ES-I3 (cell line): Measurements from ENCODE around the gene NLRP12.
A peak's percentile ranks its signal among the peaks of the same experiment; 100 is the strongest.
"Not testable (repeated sequence)": the region's sequence is repeated elsewhere in the genome, so short reads cannot be mapped to it uniquely, and the experiment has no call there.

ENCODE experiments used
- H3K36me3 ChIP-seq: 2 replicates; pipeline ENCODE4 v1.6.1; 2013; ENCODE audit warnings: mild to moderate bottlenecking, low read length, control low read depth, moderate library complexity; ENCODE audit not compliant: insufficient read depth
- H3K4me1 ChIP-seq: 2 replicates; pipeline ENCODE4 v1.6.1; 2013; ENCODE audit warnings: mild to moderate bottlenecking, control low read depth, low read length; ENCODE audit not compliant: insufficient read depth
- H3K9ac ChIP-seq: 2 replicates; pipeline ENCODE4 v1.6.1; 2013; ENCODE audit warnings: low read depth, mild to moderate bottlenecking, low read length, moderate library complexity
- H3K9me3 ChIP-seq: 2 replicates; pipeline ENCODE4 v1.6.1; 2013; ENCODE audit warnings: mild to moderate bottlenecking, low read length, moderate library complexity; ENCODE audit not compliant: control insufficient read depth, insufficient read depth

NLRP12 gene

DNA sequence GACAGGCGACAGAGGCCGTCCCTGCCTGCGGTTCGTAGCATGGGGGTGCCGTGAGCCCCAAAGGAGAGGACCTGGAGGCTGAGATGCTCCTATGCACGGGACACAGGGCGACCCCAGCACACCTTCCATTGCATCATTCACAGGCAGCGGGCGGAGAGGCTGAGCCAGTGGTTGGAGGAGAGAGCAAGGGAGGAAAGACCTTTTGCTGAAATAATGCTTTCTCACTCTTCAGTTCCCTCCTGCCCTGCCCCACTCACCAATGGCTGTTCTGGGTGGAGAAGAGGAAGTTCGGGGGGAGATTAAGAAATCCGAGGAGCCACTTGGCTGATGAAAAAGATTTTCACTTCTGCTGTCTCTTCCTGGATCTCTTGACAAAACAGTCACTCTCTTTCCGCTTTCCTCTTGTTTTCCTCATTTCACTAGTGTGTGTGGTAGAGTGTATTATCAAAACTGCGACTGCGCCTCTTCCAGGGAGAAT, at the start of gene NLRP12:
TSS of gene NLRP12 (minus strand) at position 181 of the 478 bp plus-strand sequence. CDS start at position 41, 140 bp downstream.
- peaks cover 4% of the 10 kb centered on the region; the same call in 1 of the 2 replicates for H3K4me1 ChIP-seq
- no peaks in the 10 kb centered on the region; the same call in 1 of the 2 replicates for H3K36me3 ChIP-seq
- H3K9me3 ChIP-seq = no peaks in the 10 kb centered on the region
- H3K9ac ChIP-seq = peak within 1 kb of the TSS; percentile 16

DNA sequence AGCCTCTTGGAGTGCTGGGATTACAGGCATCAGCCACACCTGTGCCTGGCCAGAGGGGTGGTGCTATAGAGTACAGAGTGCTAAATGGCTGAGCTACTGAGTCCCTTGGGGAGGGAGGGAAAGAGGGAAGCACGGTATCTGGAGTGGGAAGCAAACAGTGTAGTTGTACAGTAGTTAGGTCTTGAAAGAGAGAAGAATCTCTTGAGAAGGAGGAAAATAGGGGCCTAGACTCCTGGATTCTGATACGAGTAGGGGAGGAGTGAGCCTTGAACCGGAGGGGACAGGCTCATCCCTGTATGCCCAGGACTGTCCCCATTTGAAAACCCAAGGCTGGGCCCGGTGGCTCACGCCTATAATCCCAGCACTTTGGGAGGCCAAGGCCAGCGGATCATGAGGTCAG, 48.6 kb upstream of the NLRP12 start:
- Histone ChIP-seq H3K4me1 (peaks cover 5% of the 10 kb centered on the region; the same call in 1 of the 2 replicates), H3K9ac (no peak overlapping the region), H3K9me3 (no peaks in the 10 kb centered on the region), H3K36me3 (peaks cover 10% of the 10 kb centered on the region)

DNA sequence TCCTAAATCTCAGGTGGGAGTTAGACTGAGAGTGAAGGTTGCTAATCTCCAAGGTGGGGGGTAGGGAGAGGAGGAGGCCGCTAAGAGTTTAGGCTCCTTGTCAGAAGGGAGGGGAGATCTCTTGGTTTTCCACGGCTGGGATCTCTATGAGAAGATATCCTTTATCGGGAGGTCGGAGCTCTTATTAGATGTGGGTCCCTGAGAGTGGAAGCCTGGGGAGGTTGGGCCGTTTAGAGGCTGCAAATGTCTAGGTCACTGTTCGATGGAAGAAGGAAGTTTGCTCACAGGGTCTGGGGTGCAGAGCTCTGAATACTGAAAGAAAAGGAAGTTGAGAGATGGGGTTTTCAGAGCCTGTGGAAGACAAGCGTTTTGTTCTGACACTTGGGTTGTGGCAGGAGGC, 47.3 kb upstream of the NLRP12 start:
- Histone ChIP-seq H3K4me1 (no peaks in the 10 kb centered on the region), H3K36me3 (peaks cover 9% of the 10 kb centered on the region), H3K9me3 (no peaks in the 10 kb centered on the region), H3K9ac (no peak overlapping the region)

DNA sequence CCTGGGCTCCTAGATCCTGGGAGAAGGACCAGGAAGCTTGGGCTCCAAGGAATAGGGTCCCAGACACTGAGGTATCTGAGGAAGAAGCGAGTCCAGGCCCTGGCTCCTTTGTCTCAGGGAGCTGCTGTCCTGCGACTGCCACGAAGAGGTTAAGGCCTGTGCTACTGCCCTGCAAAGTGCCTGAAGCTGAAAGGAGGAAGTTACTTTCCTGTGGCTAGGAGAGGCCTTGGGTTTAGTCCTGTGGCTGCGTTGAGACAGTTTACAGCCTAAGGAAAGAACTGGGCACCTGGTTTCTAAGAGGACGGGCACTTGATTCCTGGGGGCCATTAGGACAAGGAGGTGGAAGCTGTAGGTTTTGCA, 46.4 kb upstream of the NLRP12 start:
- H3K9ac ChIP-seq = no peak overlapping the region

GRCh38 chr19:53869805-53870484, 45.8 kb upstream of the NLRP12 start:
- H3K9me3 ChIP-seq, H3K4me1 ChIP-seq, H3K36me3 ChIP-seq: not testable (repeated sequence)
- peak overlapping the region; percentile 93 for H3K9ac ChIP-seq

More for the DNA sequence above, 46.4 kb upstream of the NLRP12 start:
- H3K36me3 ChIP-seq = peaks cover 6% of the 10 kb centered on the region
- no peaks in the 10 kb centered on the region for H3K9me3 ChIP-seq
- peaks cover 4% of the 10 kb centered on the region for H3K4me1 ChIP-seq

- Histone ChIP-seq H3K36me3 (peaks cover 6% of the 10 kb centered on the region), H3K4me1 (peaks cover 15% of the 10 kb centered on the region), H3K9me3 (no peaks in the 10 kb centered on the region), H3K9ac (peak overlapping the region; percentile 93)
Measured at GRCh38 chr19:53868892-53869804, 45.0 kb upstream of the NLRP12 start.

DNA sequence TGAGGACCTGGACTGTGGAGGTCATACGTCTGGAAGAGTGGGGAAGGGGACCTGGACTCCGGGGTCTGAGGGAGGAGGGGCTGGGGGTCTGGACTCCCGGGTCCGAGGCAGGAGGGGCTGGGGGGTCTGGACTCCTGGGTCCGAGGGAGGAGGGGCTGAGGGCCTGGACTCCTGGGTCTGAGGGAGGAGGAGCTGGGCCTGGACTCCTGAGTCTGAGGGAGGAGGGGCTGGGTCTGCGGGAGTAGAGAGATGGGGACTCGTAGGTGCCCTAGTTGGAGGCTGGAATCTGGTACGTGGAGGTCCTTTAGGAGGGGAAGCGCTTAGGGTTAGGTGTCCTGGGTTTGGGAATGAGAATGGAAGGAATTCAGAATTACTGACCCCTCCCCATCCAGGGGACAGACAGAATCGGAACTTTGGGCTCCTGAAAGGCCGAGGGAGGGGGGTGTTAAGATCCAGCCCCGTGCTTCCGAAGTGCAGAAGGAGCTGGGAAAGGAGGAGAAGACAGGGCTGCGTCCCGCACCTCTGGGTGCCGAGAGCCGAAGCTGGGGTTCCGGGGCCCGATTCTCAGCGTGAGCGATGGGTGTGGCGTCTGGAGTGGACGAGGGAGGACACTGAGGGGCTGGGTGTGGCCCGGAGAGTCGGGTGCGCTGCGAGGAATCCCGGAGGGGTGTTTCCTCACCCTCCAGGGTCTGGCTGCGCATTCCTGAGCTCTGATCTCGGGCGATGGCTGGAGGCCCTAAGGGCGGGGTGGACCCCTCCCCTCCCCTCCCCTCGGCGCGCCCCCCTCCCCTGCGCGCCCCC, 44.2 kb upstream of the NLRP12 start:
- no peaks in the 10 kb centered on the region for H3K9me3 ChIP-seq
- peaks cover 17% of the 10 kb centered on the region for H3K4me1 ChIP-seq
- H3K36me3 ChIP-seq = no peaks in the 10 kb centered on the region; the same call in none of the 2 replicates
- H3K9ac ChIP-seq = peak overlapping the region; percentile 93

DNA sequence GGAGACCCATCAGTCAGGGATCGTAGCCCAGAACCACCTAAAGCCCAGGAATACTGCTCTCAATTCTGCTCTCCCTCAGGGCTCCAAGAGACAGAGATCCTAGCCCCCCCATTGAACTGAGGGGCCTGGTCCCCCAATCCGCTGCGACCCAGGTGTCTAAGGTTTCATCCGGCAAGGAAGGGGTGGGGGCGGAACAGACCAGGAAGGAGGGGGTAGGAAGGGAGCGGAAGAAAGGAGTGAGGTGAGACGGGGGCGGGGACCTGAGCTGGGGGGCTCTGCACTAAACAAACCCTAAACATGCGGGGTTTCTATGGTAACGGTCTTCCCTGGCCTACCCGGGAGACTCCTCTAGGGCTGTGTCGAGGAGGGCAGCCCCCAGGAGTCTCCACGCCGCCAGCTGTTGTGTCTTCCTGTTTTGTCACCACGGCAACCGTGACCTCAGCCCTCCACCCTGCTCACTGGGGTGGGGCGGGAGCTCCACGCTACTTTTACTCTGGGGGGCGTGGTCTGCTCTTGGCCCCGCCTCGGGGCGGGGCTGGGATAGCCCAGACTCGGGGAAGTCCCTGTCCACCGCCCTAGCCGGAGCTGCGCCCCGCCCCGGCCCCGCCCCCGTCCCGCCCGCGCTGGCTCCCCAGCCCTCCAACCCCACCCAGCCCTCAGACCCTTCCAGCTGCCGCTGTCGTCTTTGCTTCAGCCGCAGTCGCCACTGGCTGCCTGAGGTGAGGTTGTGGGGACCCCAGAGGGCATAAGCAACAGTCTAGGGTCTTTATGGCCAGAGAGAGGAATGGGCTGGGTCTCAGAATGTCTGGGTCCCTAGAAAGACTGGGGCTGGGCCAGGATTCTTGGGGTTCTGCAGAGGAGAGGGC, 43.3 kb upstream of the NLRP12 start, which contains the start of gene MYADM:
TSS of gene MYADM (plus strand) at position 659 of the 866 bp plus-strand sequence. CDS start 5,647 bp downstream, outside the sequence.
- H3K9ac ChIP-seq = peak within 1 kb of the TSS; percentile 93
- H3K36me3 ChIP-seq = no peaks in the 10 kb centered on the region; the same call in none of the 2 replicates
- peaks cover 17% of the 10 kb centered on the region for H3K4me1 ChIP-seq
- H3K9me3 ChIP-seq = no peaks in the 10 kb centered on the region

GRCh38 chr19:53866865-53867224, 42.7 kb upstream of the NLRP12 start:
- H3K36me3 ChIP-seq = no peaks in the 10 kb centered on the region; the same call in none of the 2 replicates
- peaks cover 17% of the 10 kb centered on the region for H3K4me1 ChIP-seq
- no peaks in the 10 kb centered on the region for H3K9me3 ChIP-seq
- peak overlapping the region; percentile 83 for H3K9ac ChIP-seq

DNA sequence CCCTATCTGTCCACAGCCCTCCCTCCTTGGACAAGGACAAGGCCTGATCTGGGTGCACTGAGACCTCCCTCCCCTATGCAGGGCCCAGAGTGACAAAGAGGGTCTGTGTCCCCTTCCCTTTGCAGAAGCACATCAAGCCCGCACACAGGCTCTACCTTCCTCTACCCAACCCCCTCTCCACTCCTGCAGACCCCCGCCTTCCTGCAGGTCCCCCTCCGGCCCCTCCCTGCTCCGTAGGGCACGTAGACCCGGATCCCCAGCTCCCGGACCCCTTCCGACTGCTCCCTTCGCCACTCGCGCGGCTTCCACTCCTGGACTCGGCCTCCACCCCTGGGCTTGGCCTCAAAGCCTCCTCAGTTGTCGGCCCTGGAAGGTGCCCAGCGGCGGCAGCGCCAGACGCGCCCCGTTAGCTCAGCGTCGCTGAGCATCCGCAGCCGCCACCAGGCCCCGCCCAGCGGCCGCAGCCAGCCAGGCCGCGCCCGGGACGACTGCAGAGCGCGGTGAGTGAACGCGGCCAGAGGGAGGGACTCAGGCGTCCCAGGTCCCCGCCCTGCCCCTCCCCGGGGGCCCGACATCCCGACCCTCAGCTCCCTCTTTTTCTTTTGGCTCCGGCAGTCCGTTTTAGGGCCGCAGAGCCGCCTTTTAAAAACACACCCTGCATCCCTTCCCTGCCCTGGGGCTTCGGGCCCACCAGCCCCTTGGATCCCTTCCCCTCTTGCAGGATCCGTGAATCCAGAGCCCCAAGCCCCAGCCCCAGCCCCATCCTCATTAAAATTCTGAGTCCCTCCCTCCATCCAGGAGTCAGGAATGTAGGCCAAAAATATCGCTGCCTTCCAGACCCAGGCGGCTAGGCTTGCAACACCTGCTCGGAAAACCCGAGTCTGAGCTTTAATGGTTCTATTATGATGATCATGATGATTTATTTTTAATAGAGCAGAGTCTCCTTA, 42.1 kb upstream of the NLRP12 start:
- Histone ChIP-seq H3K9me3 (no peaks in the 10 kb centered on the region), H3K9ac (peak overlapping the region; percentile 83), H3K4me1 (peaks cover 17% of the 10 kb centered on the region), H3K36me3 (no peaks in the 10 kb centered on the region; the same call in none of the 2 replicates)

DNA sequence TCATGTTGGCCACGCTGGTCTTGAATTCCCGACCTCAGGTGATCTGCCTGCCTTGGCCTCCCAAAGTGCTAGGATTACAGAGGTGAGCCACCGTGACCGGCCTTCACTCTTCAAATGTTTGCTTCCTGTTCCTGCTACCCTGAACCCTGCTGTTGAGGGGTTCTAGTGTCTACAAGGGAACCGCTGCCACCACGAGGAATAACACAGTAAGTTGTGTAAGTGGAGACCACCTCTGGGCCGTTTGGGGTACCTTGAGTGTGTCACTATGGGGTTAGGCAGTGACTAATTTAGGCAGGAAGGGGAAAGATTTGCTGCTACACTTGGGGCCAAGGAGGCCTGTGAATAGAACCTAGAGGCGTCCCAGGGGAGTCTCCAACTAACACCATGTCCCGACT, 41.4 kb upstream of the NLRP12 start:
- Histone ChIP-seq H3K4me1 (peaks cover 17% of the 10 kb centered on the region), H3K9ac (peak overlapping the region; percentile 83), H3K36me3 (no peaks in the 10 kb centered on the region), H3K9me3 (no peaks in the 10 kb centered on the region)

- H3K36me3 ChIP-seq = no peaks in the 10 kb centered on the region
- no peaks in the 10 kb centered on the region for H3K9me3 ChIP-seq
- no peak overlapping the region for H3K9ac ChIP-seq
- H3K4me1 ChIP-seq = peaks cover 17% of the 10 kb centered on the region
Measured at GRCh38 chr19:53864308-53864836, 40.3 kb upstream of the NLRP12 start.
